SIG-M5 treated with dmso at 0.1 percent for 504 hours (cell line): ENCODE results near the gene ZNF154.
"Not testable (repeated sequence)": the region's sequence is repeated elsewhere in the genome, so short reads cannot be mapped to it uniquely, and the experiment has no call there.

Source experiments
- DNase-seq: peaks from one replicate; lab custom pipeline; 2025; ENCODE audit not compliant: unreplicated experiment; lab: John Stamatoyannopoulos, UW

The ZNF154 gene

DNA sequence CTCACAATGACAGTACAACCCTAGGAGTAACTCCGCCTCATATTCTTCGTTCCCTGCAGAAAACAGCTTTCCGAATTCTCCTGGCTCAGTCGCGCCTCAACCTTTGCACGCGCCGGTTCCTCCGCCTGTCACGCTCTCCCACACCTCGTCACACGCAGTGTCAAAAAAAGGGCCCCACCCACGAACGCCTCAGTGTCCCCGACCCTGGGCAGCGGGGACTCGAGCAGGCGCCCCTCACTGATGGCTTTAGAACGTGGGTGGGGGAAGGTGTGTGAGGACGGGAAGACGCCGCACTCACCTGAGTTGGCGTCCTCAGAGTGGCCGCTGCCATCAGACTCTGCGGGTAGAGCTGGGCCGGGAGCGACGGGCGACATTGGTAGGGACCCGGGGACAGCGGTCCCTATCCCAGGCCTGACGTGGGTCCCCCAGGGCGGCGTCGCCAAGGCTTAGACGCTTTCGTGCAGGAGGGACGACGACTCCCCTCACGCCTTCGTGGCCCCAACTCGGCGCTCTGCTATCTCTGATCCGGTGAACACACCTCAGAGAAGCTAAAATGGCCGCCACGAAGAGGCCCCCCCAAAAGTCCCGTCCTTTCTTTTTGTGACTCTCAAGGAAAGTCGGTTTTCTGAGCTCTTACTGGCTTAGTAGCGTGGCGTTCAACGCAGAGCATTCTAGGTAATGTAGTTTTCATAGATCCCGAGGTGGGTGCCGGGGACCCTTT is at the start of gene ZNF154:
Gene ZNF154, minus strand, starts transcription at position 564 of the 721 bp plus-strand sequence. Its CDS starts 233 bp downstream, at position 331.
- DNase-seq = no peak

DNA sequence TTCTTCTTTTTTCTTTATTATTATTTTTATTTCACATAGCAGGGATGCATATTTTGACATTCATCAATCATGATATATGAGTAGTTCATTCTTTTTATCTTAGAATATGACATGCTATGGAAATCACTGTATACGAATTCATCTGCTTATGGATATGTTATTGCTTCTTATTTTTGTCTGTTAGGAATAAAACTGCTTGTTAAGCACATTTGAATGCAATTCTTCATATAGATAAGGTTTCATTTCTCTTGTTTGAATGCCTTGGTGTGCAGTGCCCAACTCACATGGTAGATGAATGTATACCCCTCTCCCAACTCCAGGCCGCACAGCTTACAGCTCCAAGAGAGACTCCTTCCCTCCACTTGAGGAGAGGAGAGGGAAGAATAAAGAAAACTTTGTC is 48.9 kb upstream of the ZNF154 start:
- DNase-seq = no peak

DNA sequence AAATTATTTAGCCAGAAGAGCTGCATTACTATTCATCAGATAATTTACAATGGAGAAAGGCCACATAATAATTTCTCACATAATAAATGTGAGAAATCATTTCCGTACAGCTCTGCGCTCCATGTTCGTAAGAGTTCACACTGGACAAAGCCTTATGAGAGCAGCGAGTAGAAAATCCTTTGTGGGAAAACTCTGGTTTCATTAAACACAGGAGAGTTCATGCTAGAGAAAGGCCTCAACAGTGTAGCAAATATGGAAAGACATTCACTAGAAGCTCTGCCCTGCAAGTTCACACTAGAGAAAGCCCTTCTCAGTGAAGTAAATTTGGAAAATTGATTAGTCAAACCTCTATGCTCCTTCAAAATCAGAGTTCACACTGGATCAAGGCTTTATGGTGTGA is 46.0 kb upstream of the ZNF154 start:
- DNase-seq = no peak

DNA sequence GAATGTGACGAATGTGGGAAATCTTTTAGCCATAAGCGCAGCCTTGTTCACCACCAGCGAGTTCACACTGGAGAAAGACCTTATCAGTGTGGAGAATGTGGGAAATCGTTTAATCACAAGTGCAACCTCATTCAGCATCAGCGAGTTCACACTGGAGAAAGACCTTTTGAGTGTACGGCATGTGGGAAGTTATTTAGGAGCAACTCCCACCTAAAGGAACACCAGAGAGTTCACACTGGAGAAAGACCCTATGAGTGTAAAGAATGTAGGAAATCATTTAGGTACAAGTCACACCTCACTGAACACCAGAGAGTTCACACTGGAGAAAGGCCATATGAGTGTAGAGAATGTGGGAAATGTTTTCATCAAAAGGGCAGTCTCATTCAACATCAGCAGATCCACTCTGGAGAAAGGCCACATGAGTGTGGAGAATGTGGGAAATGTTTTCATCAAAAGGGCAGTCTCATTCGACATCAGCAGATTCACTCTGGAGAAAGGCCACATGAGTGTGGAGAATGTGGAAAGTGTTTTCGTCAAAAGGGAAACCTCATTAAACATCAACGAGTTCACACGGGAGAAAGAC is 45.2 kb upstream of the ZNF154 start:
- DNase-seq = no peak

DNA sequence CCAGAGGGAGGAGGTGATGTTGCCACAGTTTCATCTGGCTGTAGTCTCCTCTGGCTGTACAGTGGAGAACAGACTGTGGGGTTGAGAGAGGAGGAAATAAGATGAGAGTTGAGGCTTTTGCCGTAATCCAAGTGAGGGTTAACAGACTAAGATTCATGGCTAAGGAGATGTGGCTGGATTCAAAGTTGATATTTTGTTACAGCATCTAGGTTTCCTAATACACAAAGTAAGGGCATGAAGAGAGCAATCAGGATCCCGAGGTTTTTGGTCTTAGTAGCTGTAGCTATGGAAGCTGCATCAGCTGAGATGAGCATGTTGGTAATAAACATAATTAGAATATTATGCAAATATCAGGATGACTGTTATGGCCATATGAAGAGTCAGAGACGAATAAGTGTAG is 39.0 kb upstream of the ZNF154 start:
- DNase-seq = no peak

DNA sequence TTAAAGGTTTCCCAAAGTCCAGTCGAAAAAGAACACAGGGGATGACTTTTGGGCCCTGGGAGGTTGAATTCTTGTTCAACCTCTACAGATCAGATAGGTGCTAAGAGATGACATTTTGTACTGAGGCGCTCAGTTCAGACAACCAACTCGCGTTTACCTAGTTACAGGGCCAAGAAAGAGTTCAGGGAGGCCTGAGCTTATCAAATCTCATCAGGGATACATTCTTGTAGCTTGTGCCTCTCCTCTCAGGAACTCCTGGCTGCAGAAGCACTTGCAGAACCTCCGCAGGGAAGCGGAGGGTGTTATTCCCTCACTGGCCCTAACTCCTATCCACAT is 38.4 kb upstream of the ZNF154 start:
- no peak for DNase-seq

DNA sequence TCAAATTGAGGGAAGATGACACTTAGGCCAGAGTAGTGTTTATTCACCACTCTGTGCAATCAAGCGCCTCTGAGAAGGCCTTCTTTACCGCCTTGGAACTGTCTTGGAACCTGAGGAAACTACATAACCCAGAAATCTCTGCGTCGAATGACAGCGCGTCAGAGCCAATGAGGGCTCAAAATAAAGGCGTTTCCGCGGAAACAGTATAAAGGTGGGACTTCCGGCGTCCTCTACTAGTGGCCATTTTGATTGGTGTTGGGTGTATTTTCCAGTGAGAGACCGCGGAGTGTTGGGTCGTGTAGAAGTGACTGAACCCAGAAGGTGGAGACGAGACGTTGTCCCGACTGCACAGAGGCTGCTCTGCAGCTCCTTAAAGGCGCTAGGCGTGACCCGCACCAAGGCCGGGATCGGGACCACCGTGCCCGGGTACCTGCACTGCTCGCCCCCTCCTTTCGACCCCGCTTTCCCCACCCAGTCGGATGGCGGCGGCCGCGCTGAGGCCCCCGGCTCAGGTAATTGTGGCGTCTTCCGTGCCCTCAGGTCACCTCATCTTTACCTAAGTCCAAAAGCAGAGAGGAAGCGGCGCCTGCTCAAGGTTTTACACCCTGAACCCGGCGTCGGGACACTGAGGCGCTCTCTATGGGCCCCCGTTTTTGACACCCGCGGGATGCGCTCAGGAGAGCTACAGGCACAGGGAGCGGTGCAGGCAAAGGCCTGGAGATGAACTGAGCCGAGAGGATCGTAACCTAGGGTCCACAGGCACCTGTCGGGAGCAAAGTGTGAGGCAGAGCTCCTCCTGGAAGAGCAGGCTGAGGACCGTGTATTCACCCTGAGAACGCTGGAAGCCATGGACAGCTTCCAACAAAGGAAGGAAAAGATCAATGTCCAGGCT is 37.8 kb upstream of the ZNF154 start, which contains the start of gene ZNF776:
Gene ZNF776, plus strand, starts transcription at position 236 of the 892 bp plus-strand sequence. Its CDS starts 244 bp downstream, at position 480.
- DNase-seq = peak; percentile 87

DNA sequence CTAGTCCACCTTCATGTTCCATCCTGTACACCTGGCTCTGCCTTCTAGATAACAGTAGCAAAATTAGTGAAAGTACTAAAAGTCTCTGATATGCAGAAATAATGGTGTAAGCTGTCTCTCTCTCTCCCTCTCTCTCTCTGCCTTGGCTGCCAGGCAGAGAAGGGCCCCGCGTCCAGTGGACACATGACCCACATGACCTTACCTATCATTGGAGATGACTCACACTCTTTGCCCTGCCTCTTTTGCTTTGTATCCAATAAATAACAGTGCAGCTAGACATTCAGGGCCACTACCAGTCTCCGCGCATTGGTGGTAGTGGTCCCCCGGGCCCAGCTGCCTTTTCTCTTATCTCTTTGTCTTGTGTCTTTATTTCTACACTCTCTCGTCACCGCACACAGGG is 29.8 kb upstream of the ZNF154 start:
- not testable (repeated sequence) for DNase-seq

DNA sequence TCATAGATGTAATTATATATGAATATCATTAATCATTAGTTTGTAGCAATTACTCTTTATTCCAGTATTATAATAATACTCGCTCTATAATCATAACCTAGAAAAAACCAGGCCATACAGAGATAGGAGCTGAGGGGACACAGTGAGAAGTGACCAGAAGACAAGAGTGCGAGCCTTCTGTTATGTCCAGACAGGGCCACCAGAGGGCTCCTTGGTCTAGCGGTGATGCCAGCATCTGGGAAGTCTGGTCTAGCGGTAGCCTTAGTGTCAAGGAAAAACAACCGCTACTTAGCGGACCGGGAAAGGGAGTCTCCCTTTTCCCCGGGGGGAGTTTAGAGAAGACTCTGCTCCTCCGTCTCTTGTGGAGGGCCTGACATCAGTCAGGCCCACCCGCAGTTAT is 29.3 kb upstream of the ZNF154 start:
- DNase-seq = not testable (repeated sequence)

DNA sequence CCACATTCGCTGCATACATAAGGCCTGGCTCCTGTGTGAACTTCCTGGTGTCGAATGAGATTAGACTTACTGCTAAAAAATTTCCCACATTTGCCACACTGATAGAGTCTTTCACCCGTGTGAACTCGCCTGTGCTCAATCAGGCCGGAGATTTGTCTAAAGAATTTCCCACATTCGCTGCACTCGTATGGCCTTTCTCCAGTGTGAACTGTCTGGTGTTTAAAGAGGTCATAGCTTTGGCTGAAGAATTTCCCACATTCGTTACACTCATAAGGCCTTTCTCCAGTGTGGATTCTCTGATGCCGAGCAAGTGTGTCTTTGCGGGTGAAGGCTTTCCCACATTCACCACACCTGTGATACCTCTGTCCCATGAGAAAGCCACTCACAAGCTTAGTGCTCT is 11.9 kb upstream of the ZNF154 start:
- DNase-seq = no peak

DNA sequence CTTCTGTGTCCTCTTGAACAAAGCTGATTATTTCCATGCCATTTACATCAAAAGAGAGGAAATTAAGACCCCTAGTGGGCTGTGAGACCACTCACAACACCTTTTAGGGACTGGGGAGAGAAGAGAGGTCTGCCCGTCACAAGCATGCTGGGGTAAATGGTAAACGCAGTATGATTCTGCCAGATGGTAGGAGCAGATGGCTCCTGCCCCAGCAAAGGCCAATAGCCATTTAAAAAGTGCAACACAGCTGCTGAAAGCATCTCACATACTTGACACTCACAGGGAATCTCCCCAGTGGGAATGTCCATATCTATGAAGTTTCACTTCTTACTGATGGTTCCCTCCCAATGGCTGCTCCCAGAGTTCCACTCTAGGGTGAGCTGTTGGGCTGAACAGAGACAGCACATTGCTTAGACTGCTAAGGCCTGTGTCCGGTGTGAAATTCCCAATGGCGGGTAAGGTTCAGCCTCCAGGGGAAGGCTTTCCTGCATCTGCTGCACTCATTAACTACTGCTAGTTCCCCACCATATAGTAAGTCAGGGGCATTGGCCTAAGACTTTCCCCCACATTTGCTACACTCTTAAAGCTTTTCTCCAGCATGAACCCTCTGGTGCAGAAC is 11.0 kb upstream of the ZNF154 start:
- no peak for DNase-seq

DNA sequence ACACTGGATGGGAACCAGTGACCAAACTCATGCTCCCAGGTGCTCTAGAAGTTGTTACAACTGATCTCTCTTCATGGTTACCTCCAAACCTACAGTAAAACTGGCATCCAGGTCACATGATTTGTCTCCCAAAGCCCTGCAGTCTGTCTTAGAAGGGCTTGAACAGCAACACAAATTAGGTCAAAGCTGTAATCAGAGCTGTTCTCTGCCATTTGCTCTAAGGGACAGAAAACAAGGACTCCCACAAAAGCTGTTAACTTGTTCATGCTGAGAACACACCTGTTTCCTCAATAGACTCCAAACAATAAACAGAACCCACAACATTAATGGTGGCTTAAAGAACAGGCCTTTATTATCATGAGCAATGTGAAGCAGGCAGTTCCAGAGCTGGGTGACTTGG is 10.4 kb upstream of the ZNF154 start:
- DNase-seq = no peak

DNA sequence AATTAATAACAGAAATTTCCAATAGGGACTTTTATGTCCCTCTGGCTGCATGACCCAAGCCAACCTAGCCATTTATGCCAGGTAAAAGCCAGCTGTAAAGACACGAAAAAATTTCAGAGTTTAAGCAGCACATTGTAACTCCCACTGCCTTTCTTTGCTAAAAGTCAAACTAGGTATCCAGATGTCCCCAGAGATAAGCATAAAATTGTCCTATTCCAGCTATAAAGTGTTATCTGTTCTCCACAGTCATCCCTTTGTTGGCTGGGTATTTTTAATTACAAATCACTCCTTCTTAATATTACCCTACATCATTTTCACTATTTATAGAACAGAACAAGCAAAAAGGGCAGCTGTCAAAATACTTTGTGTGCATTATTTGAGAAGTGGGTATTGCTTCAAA is 3.2 kb upstream of the ZNF154 start:
- DNase-seq = no peak

DNA sequence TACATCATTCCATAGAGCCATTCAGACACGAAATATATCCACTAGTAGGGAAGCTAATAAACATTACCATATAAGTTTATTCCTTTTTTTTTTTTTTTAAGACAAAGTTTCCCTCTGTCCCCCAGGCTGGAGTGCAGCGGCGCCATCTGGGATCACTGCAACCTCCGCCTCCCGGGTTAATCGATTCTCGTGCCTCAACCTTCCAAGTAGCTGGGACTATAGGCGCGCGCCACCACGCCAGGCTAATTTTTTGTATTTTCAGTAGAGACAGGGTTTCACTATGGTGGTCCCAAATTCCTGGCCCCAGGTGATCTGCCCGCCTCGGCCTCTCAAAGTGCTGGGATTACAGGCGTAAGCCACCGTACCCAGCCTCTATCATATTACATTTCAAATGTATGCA is 612 bp upstream of the ZNF154 start:
- DNase-seq = no peak

DNA sequence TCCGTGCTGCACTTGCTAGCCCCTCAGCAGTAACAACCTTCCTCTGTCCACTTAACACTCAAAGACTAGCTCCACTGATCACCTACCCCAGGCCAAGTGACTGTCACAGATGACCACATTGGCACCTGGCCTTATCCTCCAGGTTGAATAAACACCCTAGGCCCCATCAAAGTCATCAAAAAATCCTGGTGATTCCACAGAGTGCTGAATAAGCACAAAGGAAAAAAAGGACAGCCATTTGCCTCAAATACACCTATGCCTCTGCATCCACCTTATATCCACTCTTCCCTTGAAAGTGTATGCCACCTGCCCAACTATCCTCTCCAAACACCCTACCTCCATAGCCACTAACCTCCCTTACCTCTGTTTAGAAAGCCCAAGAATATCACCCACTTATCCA is 2.7 kb downstream of the ZNF154 start:
- DNase-seq = no peak

DNA sequence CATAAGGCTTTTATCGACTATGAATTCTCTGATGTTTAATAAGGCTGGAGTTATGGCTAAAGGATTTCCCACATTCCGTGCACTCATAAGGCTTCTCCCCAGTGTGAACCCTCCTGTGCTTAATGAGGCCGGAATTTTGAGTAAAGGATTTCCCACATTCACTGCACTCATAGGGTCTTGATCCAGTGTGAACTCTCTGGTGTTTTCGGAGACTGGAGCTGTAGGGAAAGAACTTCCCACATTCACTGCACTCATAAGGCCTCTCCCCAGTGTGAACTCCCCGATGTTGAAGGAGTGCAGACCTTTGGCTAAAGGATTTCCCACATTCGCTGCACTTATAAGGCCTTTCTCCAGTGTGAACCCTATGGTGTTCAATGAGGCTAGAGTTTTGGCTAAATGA is 7.4 kb downstream of the ZNF154 start:
- no peak for DNase-seq

DNA sequence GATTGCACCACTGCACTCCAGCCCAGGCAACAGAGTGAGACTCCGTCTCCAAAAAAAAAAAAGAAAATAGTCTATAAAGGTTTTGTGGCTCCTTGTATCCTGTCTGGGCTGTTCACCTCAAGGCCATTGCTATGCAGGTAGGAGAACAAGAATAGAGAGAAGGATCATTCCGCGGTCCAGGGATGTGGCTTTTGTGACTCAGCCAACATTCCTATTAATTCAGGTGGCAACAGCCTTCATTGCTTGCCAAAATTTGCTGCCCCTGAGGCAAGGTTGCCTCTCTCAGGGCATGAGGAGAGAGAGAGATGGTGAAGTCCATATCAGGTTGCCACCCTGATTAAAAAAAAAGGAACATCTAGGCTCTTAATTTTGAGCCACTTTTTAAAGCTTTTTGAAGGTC is 19.3 kb downstream of the ZNF154 start:
- no peak for DNase-seq

DNA sequence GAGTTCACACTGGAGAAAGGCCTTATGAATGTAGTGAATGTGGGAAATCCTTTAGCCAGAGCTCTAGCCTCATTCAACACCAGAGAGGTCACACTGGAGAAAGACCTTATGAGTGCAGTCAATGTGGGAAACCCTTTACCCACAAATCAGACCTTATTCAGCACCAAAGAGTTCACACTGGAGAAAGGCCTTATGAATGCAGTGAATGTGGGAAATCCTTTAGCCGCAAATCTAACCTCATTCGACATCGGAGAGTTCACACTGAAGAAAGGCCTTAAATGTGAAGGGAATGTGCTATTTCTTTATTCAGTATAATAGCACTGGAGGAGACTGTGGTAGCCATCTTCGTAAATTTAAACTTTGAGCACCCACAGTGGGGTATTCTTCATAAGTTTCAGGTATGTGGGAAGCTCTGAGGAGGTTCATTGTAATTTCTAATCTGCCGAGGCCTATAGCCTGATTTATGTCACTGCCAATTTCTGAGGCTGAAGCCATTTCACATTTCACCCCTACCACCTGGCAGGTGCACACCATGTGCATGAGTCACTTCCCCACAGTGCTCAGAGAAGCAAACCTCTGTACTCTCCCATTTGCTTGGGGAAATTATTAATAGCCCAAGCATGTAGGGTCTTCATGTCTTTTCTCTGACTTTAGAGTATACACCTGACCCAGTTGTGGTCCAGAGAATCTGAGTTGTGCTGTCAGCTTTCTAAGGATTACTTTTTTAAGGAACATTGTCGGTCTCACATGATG is 20.8 kb downstream of the ZNF154 start:
- no peak for DNase-seq

DNA sequence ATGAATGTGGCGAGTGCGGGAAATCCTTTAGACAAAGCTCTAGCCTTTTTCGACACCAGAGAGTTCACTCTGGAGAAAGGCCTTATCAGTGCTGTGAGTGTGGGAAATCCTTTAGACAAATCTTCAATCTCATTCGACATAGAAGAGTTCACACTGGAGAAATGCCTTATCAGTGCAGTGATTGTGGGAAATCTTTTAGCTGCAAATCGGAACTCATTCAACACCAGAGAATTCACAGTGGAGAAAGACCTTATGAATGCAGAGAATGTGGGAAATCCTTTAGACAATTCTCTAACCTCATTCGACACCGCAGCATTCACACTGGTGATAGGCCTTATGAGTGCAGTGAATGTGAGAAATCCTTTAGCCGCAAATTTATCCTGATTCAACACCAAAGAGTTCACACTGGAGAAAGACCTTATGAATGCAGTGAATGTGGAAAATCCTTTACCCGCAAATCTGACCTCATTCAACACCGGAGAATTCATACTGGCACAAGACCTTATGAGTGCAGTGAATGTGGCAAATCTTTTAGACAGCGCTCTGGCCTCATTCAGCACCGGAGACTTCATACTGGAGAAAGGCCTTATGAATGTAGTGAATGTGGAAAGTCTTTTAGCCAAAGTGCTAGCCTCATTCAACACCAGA is 21.5 kb downstream of the ZNF154 start:
- DNase-seq = no peak

DNA sequence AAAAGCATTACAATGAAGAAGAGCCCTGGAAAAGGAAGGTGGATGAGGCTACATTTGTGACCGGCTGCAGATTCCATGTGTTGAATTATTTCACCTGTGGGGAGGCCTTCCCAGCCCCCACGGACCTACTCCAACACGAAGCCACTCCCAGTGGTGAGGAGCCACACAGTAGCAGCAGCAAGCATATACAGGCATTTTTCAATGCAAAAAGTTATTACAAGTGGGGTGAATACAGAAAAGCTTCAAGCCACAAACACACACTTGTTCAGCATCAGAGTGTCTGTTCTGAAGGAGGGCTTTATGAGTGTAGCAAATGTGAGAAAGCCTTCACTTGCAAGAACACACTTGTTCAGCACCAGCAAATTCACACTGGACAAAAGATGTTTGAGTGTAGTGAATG is 22.3 kb downstream of the ZNF154 start:
- no peak for DNase-seq
